Gastrocnemius medialis (tissue), 4 donors: ENCODE data around the gene NINJ2. TPM values are rescaled to one million over a fixed set of nuclear protein-coding genes. Genes with fewer than 3 reads are reported as not detected.
A peak's percentile ranks its signal among the peaks of the same experiment; 100 is the strongest.

Source experiments
- ATAC-seq, 2 donors: fragments of 150-250 bp; one replicate each; pipeline ENCODE4 v1.9.1; 2016
- DNase-seq, 2 donors: peaks; one replicate each; pipeline ENCODE4 v3.0.0-alpha.2; 2019
- H3K27ac ChIP-seq, 4 donors: fragments of 200-600 bp; sonication (generic); 1 replicate in 1 of 4; 2 replicates in 3 of 4; pipeline ENCODE4 v1.5.1; 2016 to 2018; ENCODE audit warnings: mild to moderate bottlenecking in 2 of 4, moderate library complexity in 1 of 4
- H3K27me3 ChIP-seq, 3 donors: fragments of 200-600 bp; sonication (generic) in 2 of 3; 1 replicate in 1 of 3; 2 replicates in 2 of 3; pipeline versions ENCODE4 v1.5.1 to v1.6.0; 2016 to 2019; ENCODE audit warnings: mild to moderate bottlenecking in 1 of 3, moderate library complexity in 1 of 3
- H3K36me3 ChIP-seq, 2 donors: fragments of 200-600 bp; sonication (generic) in 1 of 2; one replicate each; pipeline ENCODE4 v1.5.1; 2017 to 2018
- H3K4me1 ChIP-seq, 2 donors: fragments of 200-600 bp; sonication (generic) in 1 of 2; one replicate each; pipeline ENCODE4 v1.5.1; 2016 to 2017; ENCODE audit warnings: mild to moderate bottlenecking in 2 of 2
- H3K4me3 ChIP-seq, 4 donors: fragments of 200-600 bp; sonication (generic) in 3 of 4; 1 replicate in 1 of 4; 2 replicates in 3 of 4; pipeline ENCODE4 v1.5.1; 2016 to 2019; ENCODE audit warnings: mild to moderate bottlenecking in 2 of 4
- H3K9me3 ChIP-seq, 3 donors: fragments of 200-600 bp; sonication (generic) in 2 of 3; 1 replicate in 1 of 3; 2 replicates in 2 of 3; pipeline ENCODE4 v1.5.1; 2016 to 2019
- POLR2A ChIP-seq, 2 donors: fragments of 450-650 bp; IDR thresholded peaks; one replicate each; pipeline ENCODE4 v1.6.1; 2017; ENCODE audit warnings: antibody characterized with exemption in 2 of 2, mild to moderate bottlenecking in 2 of 2, moderate library complexity in 2 of 2
- in situ Hi-C, 4 donors: fragments of 200-750 bp; cut with MboI; loops; one replicate each; pipeline versions ENCODE4 v1.15.0 to v1.8.0; 2017; ENCODE audit warnings: low sequenced_read_pairs in 4 of 4
- intact Hi-C: fragments of 100-400 bp; cut with DNase I; formaldehyde crosslinking; loops from one replicate; pipeline ENCODE4 v1.15.1; 2023; ENCODE audit warnings: low total_unique reads
- total RNA-seq, 4 donors: library from RNA; depleted of rRNA; stranded (reverse); fragments of >200 nt; gene quantifications; one replicate each; pipeline versions ENCODE4 v1.1.0 to v1.2.3, GENCODE V29; 2016
- TF ChIP-seq, protein P1 (sequence below), 5 experiments: fragments of 450-650 bp in 3 of 5; fragments of 200-600 bp in 2 of 5; sonication (generic) in 2 of 5; IDR thresholded peaks in 4 of 5; conservative IDR thresholded peaks in 1 of 5; 1 replicate in 4 of 5; 2 replicates in 1 of 5; pipeline ENCODE4 v1.5.1; 2016 to 2019; ENCODE audit warnings: antibody characterized with exemption in 5 of 5, mild to moderate bottlenecking in 3 of 5, moderate library complexity in 3 of 5

The NINJ2 gene
- total RNA-seq, 4 donors from 2014 or later = 12.0 to 106 (median 78.5) TPM

DNA sequence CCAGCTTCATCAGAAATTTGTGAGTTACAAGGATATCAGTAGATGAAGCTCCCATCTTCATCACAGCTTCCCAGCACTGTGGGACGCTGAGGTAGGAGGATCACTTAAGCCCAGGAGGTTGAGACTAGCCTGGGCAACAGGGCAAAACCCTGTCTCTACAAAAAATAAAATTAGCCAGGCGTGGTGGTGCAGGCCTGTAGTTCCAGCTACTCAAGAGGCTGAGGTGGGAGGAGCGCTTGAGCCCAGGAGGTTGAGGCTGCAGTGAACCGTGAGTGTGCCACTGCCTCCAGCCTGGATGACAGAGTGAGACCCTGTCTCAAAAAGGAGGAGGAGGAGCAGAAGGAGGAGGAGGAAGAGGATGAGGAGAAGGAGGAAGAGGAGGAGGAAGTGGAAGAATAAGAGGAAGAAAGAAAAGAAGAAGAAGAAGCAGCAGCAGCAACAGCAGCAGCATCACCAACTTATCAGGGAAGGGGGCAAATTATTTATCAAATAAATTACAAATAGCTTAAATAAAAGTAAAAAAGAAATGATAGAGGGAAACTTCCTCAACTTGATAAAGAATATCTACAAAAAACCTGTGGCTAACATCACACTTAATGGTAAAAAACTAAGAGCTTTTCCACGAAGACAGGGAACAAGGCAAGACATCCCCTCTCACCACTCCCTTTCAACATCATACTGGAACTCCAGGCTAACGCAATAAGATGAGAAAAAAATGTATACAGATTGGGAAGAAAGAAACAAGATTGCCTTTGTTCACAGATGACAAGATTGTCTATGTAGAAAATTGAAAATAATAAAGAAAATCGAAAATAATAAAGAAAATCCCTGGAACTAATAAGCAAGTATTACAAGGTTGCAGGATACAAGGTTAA, 69.6 kb downstream of the NINJ2 start:
- TF ChIP-seq, protein P1, sequence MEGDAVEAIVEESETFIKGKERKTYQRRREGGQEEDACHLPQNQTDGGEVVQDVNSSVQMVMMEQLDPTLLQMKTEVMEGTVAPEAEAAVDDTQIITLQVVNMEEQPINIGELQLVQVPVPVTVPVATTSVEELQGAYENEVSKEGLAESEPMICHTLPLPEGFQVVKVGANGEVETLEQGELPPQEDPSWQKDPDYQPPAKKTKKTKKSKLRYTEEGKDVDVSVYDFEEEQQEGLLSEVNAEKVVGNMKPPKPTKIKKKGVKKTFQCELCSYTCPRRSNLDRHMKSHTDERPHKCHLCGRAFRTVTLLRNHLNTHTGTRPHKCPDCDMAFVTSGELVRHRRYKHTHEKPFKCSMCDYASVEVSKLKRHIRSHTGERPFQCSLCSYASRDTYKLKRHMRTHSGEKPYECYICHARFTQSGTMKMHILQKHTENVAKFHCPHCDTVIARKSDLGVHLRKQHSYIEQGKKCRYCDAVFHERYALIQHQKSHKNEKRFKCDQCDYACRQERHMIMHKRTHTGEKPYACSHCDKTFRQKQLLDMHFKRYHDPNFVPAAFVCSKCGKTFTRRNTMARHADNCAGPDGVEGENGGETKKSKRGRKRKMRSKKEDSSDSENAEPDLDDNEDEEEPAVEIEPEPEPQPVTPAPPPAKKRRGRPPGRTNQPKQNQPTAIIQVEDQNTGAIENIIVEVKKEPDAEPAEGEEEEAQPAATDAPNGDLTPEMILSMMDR (IDR thresholded peaks at IDR 0.05 in 4 of 5, conservative IDR thresholded peaks at IDR 0.05 in 1 of 5) = no peak
- Histone ChIP-seq H3K4me3 (no peak overlapping the region), H3K27me3 (no peaks in the 10 kb centered on the region), H3K36me3 (no peaks in the 10 kb centered on the region), H3K9me3 (no peaks in the 10 kb centered on the region), H3K27ac (no peak overlapping the region), H3K4me1 (peaks cover 11 to 12% of the 10 kb centered on the region in 2 donors)
- in situ Hi-C loops = loop anchor here in 1 of 4 donors (25.0 kb wide), 1 partner anchor 144 kb away; no protein-coding TSS in a partner anchor
- ATAC-seq (no peak), DNase-seq (no peak)
- intact Hi-C loops = no loop called here

DNA sequence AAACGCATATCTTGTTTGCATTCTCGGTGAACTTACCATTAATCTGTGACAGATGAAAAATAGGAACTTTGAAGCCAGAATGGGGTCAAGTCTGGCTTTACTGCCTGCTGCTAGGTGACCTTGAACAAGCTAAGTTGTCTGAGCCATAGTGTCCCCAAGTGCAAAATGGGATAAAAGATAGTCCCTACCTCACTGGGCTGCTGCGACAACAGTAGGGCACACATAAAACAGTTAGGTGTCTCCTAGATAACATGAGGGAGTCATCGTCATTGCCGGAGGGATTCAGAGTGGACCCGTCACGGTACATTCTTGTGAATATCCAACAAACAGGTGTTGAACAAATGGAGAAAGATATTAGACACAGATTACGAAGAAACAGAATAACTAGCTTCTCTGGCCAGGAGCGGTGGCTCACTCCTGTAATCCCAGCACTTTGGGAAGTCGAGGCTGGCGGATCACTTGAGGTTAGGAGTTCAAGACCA, 71.2 kb downstream of the NINJ2 start:
- no peaks in the 10 kb centered on the region for H3K27me3 ChIP-seq
- peaks cover 11 to 12% of the 10 kb centered on the region in 2 donors for H3K4me1 ChIP-seq
- intact Hi-C loops = no loop called here
- H3K9me3 ChIP-seq = no peaks in the 10 kb centered on the region
- TF ChIP-seq POLR2A (IDR thresholded peaks at IDR 0.05) = no peak
- H3K36me3 ChIP-seq = no peaks in the 10 kb centered on the region
- H3K4me3 ChIP-seq = no peak overlapping the region
- in situ Hi-C loops = loop anchor here in 1 of 4 donors (25.0 kb wide), 1 partner anchor 145 kb away; no protein-coding TSS in a partner anchor
- DNase-seq (no peak), ATAC-seq (no peak)
- H3K27ac ChIP-seq = peak overlapping the region; percentile 65 to 78 (median 75)

DNA sequence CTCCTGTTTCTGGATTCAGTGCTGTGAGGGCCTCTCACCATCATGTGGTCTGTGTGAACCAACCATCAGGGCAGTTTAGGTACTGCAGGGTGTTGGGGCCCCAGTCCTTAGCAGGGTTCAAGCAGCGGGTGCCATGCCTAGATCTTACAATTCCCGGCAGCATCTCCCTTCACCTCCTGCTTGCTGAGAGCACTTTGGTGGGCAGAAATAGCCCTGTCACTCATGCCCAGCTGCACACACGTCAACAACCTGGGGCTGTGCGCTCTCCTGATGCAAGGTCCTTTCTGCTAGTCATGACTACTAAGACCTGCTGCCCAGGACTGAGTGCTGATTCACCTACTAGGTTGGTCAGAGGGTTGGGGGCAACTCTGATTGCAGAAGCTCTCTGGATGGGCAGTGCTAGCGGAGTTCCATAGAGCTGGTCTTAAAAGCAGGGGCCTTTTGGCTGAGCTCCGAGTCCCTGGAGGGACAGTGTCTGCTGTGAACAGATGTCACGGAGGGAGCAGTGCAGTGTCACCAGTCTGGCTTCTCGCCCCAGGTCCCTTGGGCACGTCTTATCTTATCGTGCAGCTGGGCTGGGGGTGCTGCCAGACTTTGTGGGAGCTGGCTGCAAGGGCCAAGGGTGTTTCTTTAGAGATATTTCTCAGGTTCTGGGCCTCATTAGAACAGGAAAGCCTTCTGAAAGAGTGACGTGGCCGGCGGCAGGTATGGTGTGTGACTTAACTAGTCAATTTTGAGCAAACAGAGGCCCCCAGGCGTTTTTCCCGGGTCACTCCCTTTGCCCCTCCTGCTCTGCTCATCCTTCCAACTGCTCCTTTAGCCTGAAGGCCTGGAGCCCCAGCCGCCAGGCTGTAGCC, 71.8 kb downstream of the NINJ2 start:
- no peaks in the 10 kb centered on the region for H3K9me3 ChIP-seq
- ATAC-seq (peak; percentile 92 to 94), DNase-seq (peak; percentile 47 to 77)
- in situ Hi-C loops (loop anchor here in 1 of 4 donors (25.0 kb wide), 1 partner anchor 146 kb away; no protein-coding TSS in a partner anchor), intact Hi-C loops (no loop called here)
- no peak overlapping the region for H3K4me3 ChIP-seq
- H3K4me1 ChIP-seq = peaks cover 11 to 12% of the 10 kb centered on the region in 2 donors
- H3K27me3 ChIP-seq = no peaks in the 10 kb centered on the region
- H3K27ac ChIP-seq = peak overlapping the region; percentile 65 to 78 (median 75)
- no peaks in the 10 kb centered on the region for H3K36me3 ChIP-seq
- peak; percentile 14 to 26 for TF ChIP-seq POLR2A (IDR thresholded peaks at IDR 0.05)
- TF ChIP-seq, protein P1 (IDR thresholded peaks at IDR 0.05 in 4 of 5, conservative IDR thresholded peaks at IDR 0.05 in 1 of 5) = peak in 2 of 5 experiments; percentile 27 to 35

DNA sequence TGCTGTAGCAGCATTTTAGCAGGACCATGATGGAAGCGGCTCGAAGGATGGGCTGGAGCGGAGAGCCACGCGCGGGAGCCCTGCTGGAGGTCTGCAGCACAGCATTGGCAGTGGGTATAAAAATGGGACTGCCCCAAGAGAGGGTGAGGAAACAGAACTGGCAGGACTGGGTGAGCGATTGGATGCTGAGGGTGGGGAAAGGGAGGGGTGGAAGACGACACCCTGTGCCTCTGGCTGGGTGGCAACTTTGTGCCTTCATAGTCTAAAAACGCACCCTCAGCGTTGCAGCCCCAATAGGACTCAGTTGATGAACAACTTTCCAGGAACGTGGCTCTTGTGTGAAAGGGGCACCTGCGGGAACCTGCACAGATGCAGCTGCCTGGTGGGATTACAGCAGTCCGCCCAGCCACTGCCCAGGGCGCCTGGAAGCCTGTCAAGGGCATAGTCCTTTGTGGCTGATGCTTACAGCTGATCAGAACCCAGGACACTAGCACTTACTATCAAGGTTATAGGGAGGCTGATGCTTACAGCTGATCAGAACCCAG, 73.0 kb downstream of the NINJ2 start:
- no peak overlapping the region for H3K4me3 ChIP-seq
- DNase-seq (peak in 1 of 2 donors; percentile 62), ATAC-seq (peak; percentile 33 to 35)
- H3K9me3 ChIP-seq = no peaks in the 10 kb centered on the region
- H3K27me3 ChIP-seq = no peaks in the 10 kb centered on the region
- TF ChIP-seq, protein P1 (IDR thresholded peaks at IDR 0.05 in 4 of 5, conservative IDR thresholded peaks at IDR 0.05 in 1 of 5) = no peak
- TF ChIP-seq POLR2A (IDR thresholded peaks at IDR 0.05) = no peak
- in situ Hi-C loops (loop anchor here in 1 of 4 donors (25.0 kb wide), 1 partner anchor 147 kb away; no protein-coding TSS in a partner anchor), intact Hi-C loops (no loop called here)
- H3K4me1 ChIP-seq = peaks cover 11 to 12% of the 10 kb centered on the region in 2 donors
- peak overlapping the region; percentile 48 to 72 (median 63) for H3K27ac ChIP-seq
- no peaks in the 10 kb centered on the region for H3K36me3 ChIP-seq
